ENCODE measurements around the gene BMPR1A.

BMPR1A gene

GRCh38 chr10:86958116-86958900 is 201.9 kb downstream of the BMPR1A start, which contains the start of gene SNCG:
SNCG (plus strand) TSS chr10:86958599; CDS start chr10:86958698, 99 bp downstream.
- no peak for DNase-seq

- no peak for DNase-seq
These were observed 202.7 kb downstream of the BMPR1A start for GRCh38 chr10:86958901-86959736.

GRCh38 chr10:86959737-86960002 is 203.3 kb downstream of the BMPR1A start:
- DNase-seq, result no peak

- no peak for DNase-seq
These were observed 203.8 kb downstream of the BMPR1A start for GRCh38 chr10:86960003-86960862.

- no peak for DNase-seq
These were observed 204.5 kb downstream of the BMPR1A start for GRCh38 chr10:86960863-86961434.

- DNase-seq, result no peak
These were observed 205.2 kb downstream of the BMPR1A start for GRCh38 chr10:86961481-86962091.

- DNase-seq, result no peak
These were observed 205.9 kb downstream of the BMPR1A start for GRCh38 chr10:86962136-86962980.

GRCh38 chr10:86962981-86963310 is 206.5 kb downstream of the BMPR1A start:
- DNase-seq, result no peak

- no peak for DNase-seq
These were observed 207.0 kb downstream of the BMPR1A start for GRCh38 chr10:86963341-86963919.

- DNase-seq, result no peak
These were observed 207.8 kb downstream of the BMPR1A start for GRCh38 chr10:86964061-86964846.

- DNase-seq, result no peak
These were observed 208.4 kb downstream of the BMPR1A start for GRCh38 chr10:86964847-86965190.

- no peak for DNase-seq
These were observed 209.7 kb downstream of the BMPR1A start for GRCh38 chr10:86965986-86966654.

- no peak for DNase-seq
These were observed 211.1 kb downstream of the BMPR1A start for GRCh38 chr10:86967481-86967941.

GRCh38 chr10:86968271-86968993 is 212.0 kb downstream of the BMPR1A start, which contains the start of gene ADIRF:
ADIRF (plus strand) TSS chr10:86968482; CDS start chr10:86968545, 63 bp downstream.
- DNase-seq, result no peak

- DNase-seq, result no peak
These were observed 212.6 kb downstream of the BMPR1A start for GRCh38 chr10:86968994-86969355.

GRCh38 chr10:86969421-86970041 is 213.1 kb downstream of the BMPR1A start:
- DNase-seq, result no peak

- no peak for DNase-seq
These were observed 214.0 kb downstream of the BMPR1A start for GRCh38 chr10:86970162-86970981.

- no peak for DNase-seq
These were observed 214.5 kb downstream of the BMPR1A start for GRCh38 chr10:86970982-86971231.
